Activated CD8-positive, alpha-beta memory T cell treated with anti-CD3 and anti-CD28 coated beads for 48 hours (primary cell): Measurements from ENCODE around the gene WDR27.
"Not testable (repeated sequence)": the region's sequence is repeated elsewhere in the genome, so short reads cannot be mapped to it uniquely, and the experiment has no call there.

Experiments used
- DNase-seq, 3 experiments: peaks; one replicate each; pipeline ENCODE4 v3.0.0-alpha.2; 2020; ENCODE audit warnings: low read depth in 2 of 3, low spot score in 2 of 3

Gene WDR27

GRCh38 chr6:169494038-169494437 is 207.8 kb downstream of the WDR27 start:
- no peak for DNase-seq

GRCh38 chr6:169491482-169491881 is 210.3 kb downstream of the WDR27 start:
- DNase-seq = no peak

- DNase-seq = no peak
Observed at GRCh38 chr6:169490830-169491229, 211.0 kb downstream of the WDR27 start.

- DNase-seq = no peak
Observed at GRCh38 chr6:169490246-169490641, 211.6 kb downstream of the WDR27 start.

- DNase-seq = no peak
Observed at GRCh38 chr6:169489563-169490245, 212.1 kb downstream of the WDR27 start.

- DNase-seq = no peak
Observed at GRCh38 chr6:169487579-169488436, 214.0 kb downstream of the WDR27 start.

GRCh38 chr6:169479783-169480495 is 221.9 kb downstream of the WDR27 start:
- no peak for DNase-seq

- DNase-seq = no peak
Observed at GRCh38 chr6:169474362-169474761, 227.5 kb downstream of the WDR27 start.

- no peak for DNase-seq
Observed at GRCh38 chr6:169473663-169474062, 228.2 kb downstream of the WDR27 start.

GRCh38 chr6:169472786-169473416 is 228.9 kb downstream of the WDR27 start:
- DNase-seq = no peak

GRCh38 chr6:169470790-169471189 is 231.0 kb downstream of the WDR27 start:
- DNase-seq = no peak

- no peak for DNase-seq
Observed at GRCh38 chr6:169469028-169469427, 232.8 kb downstream of the WDR27 start.

- not testable (repeated sequence) for DNase-seq
Observed at GRCh38 chr6:169467755-169468154, 234.1 kb downstream of the WDR27 start.

- not testable (repeated sequence) for DNase-seq
Observed at GRCh38 chr6:169466256-169466655, 235.6 kb downstream of the WDR27 start.

- DNase-seq = no peak
Observed at GRCh38 chr6:169457762-169458161, 244.1 kb downstream of the WDR27 start.

GRCh38 chr6:169456840-169457239 is 245.0 kb downstream of the WDR27 start:
- DNase-seq = no peak

GRCh38 chr6:169455470-169455869 is 246.4 kb downstream of the WDR27 start:
- no peak for DNase-seq

GRCh38 chr6:169454872-169455204 is 247.0 kb downstream of the WDR27 start:
- DNase-seq = no peak

- no peak for DNase-seq
Observed at GRCh38 chr6:169454204-169454871, 247.5 kb downstream of the WDR27 start.

GRCh38 chr6:169452869-169453620 is 248.8 kb downstream of the WDR27 start:
- DNase-seq = no peak
